ENCODE results near the gene LRP2BP.

DNA sequence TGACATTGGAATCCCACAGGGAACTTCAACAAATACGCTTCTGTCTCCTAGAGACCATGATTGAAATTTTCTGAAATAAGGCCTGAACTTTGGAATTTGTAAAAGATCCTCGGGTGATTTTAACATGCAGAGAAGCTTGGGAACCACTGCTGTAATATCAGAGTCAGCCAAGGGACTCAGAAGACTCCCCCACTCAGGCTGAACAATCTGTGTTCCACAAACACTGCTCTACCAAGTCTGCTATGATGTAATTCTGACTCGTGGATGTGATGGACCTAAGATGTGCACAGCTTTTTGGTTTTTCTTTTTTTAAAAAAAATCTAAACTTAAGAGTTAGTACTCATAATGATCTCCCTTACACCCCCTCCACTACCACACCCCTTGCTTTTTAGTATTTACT lies 26.0 kb downstream of the LRP2BP start:
- TF ChIP-seq, protein P1, sequence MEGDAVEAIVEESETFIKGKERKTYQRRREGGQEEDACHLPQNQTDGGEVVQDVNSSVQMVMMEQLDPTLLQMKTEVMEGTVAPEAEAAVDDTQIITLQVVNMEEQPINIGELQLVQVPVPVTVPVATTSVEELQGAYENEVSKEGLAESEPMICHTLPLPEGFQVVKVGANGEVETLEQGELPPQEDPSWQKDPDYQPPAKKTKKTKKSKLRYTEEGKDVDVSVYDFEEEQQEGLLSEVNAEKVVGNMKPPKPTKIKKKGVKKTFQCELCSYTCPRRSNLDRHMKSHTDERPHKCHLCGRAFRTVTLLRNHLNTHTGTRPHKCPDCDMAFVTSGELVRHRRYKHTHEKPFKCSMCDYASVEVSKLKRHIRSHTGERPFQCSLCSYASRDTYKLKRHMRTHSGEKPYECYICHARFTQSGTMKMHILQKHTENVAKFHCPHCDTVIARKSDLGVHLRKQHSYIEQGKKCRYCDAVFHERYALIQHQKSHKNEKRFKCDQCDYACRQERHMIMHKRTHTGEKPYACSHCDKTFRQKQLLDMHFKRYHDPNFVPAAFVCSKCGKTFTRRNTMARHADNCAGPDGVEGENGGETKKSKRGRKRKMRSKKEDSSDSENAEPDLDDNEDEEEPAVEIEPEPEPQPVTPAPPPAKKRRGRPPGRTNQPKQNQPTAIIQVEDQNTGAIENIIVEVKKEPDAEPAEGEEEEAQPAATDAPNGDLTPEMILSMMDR (IDR thresholded peaks at IDR 0.05; ENCODE audit: low read length), result no peak
- TF ChIP-seq EZH2phosphoT487 (IDR thresholded peaks at IDR 0.05; ENCODE audit: low read length) (no peak), EZH2 (optimal IDR thresholded peaks at IDR 0.05; ENCODE audit: low read depth, low read length) (no peak)

Measured in MM.1S (cell line).